Activated T-cell treated with anti-CD3 and anti-CD28 coated beads for 4 hours (primary cell): ENCODE measurements around the gene PI4KA.

Experiments
- DNase-seq: peaks from one replicate; pipeline ENCODE4 v3.0.0-alpha.2; 2020

PI4KA gene

DNA sequence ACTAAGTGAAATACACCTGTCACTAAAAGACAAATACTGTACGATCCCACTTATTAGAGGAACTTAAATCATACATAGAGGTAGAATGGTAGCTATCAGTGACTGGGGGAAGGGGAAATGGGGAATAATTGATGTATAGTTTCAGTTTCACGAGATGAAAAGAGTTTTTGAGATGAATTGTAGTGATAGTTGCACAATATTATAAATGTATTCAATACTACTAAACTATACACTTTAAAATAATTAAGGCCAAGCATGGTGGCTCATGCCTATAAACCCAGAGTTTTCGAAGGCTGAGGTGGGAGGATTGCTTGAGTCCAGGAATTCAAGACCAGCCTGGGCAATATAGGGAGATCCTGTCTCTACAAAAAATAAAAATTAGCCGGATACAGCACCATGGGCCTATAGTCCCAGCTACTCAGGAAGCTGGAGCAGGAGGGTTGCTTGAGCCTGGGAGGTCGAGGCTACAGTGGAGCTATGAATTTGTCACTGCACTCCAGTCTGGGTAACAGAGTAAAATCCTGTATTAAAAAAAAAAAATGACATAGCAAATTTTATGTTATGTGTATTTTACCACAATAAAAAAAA lies 44.3 kb downstream of the PI4KA start:
- no peak for DNase-seq

DNA sequence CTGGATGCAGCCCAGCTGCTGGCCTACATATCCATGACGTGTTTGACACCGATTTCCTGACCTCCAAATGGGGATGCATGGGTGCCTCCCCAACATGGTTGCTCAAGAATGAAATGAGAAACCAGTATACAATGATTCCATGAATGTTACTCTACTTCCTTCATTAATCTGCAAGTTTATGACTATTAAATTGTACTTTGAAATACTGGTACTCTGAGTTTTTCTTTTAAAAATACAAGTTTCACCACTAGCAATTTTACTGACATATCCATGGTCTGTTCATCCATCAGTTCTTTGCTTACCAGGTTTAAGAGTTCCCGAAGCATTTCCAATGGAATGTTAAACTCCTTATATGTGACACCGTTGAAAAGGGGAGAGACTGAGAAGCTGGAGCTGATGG lies 45.6 kb downstream of the PI4KA start:
- DNase-seq, result no peak

DNA sequence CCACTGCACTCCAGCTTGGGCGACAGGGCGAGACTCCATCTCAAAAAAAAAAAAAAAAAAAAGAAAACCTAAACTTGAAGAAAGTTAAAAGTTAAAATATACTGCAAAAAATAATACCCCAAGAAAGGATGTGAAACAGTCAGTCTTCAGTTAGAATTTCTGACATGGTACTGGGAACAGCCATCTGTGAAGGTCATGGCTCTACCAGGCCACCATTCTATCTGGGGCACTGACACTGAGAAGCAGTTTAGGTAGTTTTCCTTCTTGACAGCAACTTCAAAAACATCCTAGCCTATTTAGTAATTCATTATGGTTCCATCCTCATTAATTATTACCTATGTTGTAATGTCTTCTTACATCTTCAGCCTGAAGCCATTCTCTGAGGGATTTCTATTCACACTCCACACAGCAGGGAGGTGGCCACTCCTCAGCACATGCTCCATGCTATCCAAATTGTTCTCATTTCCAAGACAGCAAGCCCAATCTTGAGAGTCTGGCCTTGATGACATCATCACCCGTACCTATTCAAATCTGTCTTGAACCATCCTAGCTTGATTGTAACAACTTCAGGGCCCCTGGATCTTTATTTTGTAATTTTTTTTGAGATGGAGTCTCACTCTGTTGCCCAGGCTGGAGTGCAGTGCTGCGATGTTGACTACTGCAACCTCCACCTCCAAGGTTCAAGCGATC lies 46.5 kb downstream of the PI4KA start:
- DNase-seq, result no peak

DNA sequence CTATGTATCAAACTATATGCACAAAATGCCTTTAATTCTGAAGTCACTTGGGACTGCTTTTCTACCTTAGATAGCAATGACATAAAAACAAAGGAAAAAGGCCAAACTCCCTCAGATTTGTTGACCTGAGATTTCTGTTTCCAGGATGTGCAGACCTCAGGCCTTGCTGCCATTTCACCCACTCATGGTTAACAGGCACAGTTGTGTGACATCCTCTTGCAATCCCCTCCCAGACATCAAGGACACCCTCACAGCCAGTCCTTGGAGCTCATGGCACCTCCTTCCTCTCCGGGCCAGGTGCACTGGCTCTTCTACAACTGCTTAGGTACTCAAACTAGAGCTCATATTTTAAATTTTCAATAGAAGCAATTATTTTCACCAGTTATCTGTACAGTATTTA lies 47.4 kb downstream of the PI4KA start:
- DNase-seq, result no peak

DNA sequence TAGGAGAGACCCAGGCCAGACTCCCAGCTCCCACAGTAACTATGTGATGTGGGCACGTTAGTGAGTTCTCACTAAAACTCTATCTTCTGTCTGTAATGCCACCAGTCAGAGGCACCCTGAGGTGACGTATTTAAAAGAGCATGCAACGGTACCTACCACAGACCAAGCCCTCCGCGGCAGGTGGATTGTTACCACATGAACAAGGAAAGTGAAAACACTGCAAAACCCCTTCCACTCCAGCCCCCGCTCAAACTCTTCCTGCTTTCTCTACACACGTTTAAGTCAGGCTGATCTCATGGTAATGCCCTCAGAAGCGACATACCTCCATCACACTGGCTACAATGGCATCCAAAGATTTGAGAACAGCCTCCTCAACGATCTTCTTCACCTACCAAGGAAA lies 48.0 kb downstream of the PI4KA start:
- no peak for DNase-seq

DNA sequence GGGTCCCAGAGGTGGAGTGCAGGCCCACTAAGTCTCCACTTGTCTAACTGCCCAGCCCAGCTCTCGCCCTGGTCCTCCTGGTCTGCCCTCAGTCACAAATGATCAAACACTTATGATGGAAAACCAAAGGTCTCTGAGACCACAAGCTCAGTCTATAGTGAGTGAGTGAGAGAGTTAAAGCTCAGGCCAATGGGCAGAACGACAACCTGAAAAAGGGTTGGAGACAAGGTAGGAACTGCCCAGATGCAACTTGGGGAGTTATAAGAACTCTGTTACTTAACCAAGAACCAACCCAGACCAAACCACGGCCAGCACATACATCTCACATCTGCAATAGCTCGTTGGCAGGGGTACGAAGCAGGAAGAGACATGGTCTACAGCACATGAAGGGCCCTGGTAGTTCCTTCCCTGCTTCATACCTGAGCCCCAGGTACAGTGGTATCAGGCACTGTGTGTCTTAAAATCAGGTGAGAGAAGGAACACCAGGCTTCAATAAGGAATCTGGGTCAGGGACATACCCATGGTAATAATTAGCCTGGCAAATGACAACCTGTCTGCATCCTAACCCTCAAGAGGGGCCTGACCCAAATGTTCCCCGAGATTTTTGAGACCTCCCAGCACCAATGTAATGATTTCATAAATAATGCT lies 48.9 kb downstream of the PI4KA start:
- DNase-seq, result no peak

DNA sequence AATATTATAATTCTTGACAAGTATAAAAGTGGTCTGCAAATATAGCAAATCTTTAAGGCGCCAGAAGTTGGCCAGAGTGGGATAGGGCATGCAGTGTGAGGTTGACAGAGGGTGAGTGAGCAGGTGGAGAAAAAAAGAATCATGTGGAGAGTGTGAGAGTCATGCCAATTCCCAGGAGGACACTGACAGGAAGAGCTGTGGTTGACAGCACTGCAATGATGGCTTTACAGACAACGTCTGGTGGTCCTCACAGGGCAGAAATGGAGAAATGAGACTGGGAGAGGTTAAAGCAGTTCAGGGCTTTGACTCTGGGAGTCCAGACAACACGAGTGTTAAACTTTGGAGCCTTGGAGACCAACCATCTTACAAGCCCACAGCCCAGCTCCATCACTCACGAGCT lies 49.8 kb downstream of the PI4KA start:
- DNase-seq, result no peak

DNA sequence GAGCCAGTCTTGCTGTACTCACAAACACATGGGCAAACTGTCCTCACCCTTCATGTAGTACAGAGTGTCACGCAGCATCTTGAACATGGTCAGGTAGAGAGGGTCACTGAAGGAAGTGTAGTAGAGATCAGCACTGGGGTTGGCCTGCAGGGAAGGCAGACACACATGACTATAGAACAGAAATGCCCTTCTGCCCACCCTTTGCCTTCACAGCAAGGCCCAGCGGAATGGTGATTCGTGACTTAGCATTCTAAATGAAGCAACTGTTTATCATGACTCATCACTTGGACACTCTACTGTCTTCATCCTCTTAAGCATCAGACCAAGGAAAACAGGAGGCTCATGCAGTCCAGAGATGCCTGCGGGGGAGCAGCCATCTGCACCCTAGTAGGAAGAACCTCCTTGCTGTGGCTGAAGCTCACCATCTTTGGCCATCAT lies 51.3 kb downstream of the PI4KA start:
- DNase-seq, result no peak

DNA sequence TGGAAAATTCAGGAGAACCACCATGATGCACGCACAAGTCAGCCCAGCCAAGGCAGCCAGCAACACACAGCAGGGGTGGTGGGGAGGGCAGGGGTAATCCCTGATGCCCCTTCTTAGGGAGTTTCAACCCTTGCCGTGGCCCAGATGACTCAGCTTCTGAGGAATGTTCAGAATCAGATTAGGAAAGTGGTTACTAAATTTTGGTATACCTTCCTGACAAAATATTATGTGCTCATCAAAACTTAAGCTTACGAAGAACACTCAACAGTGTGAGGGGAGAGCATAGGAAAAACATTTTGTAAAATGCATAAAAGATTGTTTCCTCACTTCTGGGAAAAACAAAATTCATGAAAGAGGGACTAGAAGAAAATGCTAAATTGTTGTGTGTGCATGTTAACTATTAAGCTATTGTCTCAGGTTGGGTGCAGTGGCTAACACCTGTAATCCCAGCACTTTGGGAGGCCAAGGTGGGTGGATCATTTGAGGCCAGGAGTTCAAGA lies 52.6 kb downstream of the PI4KA start:
- DNase-seq, result no peak

DNA sequence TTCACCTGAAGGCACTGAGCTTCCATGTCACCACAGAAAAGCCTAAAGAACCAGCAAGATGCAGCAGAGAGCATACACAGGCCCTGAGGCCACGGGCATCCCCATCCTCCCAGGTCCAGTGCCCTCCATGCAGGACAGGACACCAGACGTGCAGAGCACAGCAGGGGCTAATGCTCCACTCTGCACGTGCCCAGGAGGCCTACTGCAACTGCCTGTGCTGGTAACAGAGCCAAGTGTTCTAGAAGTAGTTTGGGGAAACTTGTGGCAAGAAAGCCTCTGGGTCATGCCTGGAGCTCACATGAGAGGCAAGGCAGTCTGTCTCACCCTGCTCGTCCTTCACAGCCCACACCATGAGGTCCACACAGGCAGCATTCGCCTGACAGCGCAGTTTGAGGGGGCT lies 54.0 kb downstream of the PI4KA start:
- DNase-seq, result no peak

DNA sequence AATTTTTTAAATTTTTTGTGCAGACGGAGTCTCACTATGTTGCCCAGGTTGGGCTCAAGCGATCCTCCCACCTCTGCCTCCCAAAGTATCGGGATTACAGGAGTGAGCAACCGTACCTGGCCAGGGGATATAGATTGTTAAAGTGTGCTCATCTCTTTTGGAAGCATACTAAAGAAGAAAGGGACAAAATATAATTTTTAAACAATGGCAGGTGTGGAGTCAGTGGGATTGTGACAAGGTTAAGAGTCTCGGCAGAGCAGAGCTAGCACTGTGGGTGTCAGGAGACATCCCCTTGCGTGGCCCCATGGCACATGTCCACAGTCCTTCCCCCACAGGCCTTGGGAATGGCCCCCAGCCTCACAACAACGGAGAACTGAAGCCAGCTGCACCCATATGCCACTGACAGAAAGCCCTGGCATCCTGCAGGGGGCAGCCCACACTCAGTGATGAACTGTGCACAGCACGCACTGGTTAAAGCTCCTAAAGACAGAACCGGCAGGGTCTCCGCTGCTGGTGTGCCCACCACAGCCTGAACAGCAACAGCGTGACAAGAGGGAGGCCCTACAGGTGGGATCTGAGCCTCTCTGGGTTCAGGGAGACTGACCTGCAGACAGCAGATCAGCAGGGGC lies 54.8 kb downstream of the PI4KA start:
- peak; percentile 7 for DNase-seq

DNA sequence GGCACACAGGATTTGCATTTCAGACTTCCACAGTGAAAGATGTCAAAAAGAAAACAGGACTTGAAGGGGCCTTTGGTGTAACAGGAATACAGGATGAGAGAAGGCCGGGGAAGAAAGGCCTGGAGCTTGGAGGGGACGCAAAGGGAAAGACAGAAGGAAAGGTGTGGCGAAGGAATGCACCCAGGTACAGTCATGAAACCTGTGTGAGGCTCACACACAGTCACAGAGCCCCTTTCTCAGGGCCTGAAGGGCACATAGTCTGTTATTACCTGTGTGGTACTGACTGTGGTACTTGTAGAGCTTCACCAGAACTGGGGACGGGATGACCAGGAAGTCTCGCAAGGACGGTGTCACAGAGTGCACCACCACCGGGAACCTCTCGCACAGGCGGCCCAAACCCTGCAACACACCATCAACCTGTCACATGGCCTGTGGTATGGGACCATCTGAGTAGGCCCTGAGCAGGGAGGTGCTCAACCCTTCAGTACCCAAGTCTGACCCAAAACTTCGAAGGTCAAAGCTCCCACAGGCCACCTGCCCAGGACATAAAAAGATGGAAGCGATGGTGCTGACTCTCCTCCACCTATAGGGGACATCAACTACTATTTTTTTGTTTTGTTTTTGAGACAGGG lies 55.6 kb downstream of the PI4KA start:
- DNase-seq, result no peak

DNA sequence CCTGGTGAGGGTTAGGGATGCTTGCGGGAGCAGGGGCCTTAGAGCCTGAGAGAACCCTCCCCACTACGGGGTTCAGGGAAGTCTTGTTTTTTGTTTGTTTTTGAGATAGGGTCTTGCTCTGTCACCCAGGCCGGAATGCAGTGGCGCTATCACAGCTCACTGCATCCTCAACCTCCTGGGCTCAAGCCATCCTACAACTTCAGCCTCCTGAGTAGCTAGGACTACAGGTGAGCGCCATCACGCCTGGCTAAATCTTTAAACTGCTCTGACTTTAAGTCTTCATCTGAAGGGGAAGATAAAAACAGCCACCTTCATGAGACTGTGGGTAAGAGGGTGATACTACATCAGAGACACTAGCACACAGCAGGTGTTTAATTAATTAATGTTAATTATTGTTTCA lies 56.2 kb downstream of the PI4KA start:
- no peak for DNase-seq

DNA sequence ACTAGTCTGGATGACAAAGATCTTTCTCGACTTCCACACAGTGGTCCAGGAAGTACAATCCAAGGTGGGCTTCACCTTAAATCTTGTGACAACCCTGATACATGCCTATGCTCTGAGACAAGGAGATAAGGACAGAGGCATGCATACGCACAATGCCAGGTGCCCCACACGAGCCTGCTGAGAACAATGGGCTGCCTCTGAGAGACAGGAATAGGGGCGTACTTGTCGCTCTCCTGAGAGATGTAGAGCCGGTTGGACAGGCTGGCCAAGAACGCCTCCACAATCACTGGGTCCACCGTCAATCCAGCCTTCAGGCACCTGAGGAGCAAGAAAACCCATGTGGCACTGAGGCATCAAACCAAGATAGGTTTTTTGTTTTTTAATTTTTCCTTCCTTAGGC lies 59.2 kb downstream of the PI4KA start:
- DNase-seq, result no peak

DNA sequence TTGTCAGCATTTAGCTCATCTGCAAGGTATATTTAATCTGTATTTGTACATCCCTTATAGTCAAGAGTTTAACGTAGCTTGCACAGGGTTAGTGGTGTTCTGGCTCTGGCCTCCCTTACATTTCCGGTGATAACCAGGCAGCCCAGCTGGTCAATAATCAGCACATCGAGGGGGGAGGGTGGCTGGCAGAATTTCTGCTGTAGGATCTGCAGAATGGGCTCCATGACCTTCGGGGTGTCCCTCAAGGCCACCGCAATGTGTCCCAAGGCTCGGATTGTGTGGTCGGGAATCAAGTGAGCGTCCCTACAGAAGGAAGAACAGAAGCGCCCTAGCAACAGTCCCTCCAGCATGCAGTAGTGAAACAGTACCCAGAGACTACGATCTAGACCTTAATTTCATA lies 59.6 kb downstream of the PI4KA start:
- DNase-seq, result no peak

DNA sequence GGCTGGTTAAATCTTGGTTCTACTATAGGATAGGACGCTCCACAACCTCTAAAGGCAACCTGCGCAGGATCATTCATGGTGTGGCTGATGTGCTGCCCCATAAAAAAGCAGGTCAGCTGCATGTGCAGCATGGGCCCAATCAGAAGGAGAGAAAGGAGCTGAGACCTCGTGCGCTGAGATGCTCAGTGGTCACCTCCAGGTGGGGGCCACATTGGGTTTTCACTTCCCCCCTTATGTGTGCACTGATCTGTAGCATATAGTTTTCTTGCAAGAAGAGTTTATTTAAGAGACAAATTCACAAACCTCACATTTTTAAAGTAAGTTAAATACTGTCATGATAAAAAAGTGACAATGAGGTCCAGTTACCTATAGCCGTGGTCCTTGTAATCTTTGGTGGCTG lies 60.4 kb downstream of the PI4KA start:
- DNase-seq, result no peak

DNA sequence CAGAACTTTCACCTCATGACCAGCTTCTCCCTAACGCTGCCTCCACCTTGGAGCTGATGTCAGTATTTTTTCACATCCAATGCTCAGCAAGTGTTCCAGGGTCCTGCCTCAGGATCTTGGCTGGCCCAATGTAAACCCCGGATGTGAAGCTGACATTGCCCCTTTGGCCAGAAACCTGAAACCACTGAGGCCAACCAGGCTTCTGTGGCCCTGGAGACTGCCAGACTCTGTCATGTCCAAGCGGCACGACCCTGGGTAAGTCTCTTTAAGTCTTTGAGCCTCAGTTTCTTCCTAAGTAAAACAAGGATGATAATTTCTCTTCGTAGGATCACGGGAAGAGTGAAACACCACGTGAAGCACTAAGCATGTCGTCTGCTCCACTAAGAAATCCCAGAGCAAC lies 61.9 kb downstream of the PI4KA start:
- no peak for DNase-seq

DNA sequence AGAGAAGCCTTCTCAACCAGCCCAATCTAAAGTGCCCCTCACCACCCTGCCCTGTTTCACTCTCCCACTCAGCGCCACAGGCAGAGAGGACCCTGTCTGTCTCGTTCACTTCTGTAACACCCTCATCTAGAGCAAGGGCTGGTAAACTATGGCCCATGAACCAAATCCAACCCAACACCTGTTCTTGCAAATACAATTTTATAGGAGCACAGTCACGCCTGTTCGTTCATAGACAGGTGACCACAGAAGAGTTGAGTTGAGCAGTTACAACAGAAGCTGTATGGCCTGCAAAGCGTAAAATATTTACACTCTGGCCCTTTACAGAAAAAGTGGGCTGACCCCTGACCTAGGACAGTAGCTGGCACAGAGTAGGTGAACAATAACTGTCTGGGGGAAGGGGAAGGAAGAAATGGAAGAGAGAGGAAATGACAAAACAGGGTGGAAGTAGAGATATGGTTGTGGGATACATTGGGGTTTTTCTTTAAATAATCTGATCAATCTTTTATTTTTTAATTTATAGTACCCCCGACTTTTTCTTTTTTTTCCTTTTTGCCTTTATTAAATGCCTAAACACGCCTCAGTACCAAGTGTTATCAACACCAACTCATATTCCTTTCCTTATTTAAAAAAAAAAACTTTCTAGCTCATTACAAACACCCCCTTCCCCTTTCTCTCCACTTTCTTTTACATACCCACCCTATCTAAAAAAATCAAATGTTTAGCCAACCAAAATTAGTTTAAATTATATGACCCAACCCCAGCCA lies 63.8 kb downstream of the PI4KA start:
- DNase-seq, result no peak

DNA sequence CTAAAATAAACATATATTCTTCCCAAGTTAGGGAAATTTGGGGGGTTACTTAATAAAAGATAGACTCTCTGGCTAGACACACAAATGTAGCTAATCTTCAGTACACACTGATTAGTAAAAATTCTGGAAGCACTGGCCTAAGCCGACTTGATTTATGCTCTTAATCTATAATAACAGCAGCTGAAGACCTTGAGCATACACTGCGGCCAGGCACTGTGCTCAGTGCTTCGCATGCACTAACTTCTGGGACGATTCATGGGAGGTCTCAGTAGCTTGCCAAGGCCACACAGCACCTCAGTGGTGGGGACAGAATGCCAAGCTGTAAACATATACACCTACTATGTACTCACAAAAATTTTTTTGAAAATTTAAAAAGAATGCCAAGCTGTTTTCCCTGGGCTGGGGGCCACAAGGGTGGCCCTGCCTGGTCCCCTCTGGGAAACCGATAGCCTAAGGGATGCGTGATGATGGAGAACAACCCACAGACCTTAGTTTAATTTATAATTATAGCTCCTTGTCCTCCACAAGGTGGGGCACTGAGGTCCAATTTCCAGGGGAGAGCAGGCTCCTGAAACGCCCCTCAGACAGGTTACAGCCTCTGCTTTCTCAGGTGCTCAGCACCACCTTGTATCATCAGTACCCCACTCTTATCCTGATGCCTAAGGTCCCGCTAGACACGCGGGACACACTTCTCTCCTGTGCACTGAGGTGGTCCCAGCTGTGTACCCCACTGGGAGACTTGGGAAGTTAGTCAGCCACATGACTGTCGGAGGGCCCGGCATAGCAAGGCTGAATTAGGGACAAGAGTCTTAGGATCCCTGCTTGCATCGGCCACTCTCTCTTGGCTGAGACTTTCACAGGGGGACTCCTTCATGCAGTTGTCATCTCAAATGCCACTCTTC lies 64.6 kb downstream of the PI4KA start:
- DNase-seq, result no peak

DNA sequence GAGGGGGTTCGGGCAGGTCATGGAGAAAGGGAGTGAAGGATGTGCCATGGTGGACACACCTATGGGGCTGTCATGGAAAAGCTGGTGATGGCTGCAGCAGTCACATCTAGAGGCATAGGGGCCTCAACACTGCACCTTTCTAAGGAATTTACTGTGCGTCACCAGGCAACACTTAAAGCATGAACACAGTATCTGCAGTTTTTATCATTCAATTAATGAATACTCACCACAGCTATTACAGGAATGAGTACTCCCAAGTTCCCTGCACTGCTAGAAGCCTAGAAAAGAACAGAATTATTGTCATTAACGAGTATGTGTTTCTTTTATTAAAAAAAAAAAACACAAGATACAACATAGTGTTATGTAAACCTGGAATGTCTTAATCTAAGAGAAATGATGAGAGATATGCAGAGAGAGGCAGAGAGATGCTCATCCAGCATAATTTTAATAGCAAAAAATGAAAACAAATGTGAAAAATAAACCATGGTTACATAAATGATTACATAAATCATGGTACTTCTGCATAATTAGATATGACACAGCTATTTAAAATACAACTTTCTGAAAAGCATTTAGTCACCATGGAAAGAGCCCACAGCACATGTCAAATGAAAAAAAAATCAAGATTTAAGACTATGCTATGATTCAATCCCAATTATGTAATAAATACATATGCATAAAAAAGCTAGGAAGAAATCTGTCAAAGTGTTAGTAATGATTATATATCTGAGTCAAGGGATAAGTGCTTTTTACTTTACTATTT lies 65.5 kb downstream of the PI4KA start:
- no peak for DNase-seq
